HG02763 (cell line): ENCODE results near the gene S100A1.
"Not testable (repeated sequence)": the region's sequence is repeated elsewhere in the genome, so short reads cannot be mapped to it uniquely, and the experiment has no call there.

ENCODE experiments used
- ATAC-seq: cut with Tn5 transposase; IDR thresholded peaks from one replicate; pipeline ENCODE4 v1.9.1; 2021; ENCODE audit warnings: mild to moderate bottlenecking, moderate library complexity; ENCODE audit not compliant: unreplicated experiment

S100A1 gene

DNA sequence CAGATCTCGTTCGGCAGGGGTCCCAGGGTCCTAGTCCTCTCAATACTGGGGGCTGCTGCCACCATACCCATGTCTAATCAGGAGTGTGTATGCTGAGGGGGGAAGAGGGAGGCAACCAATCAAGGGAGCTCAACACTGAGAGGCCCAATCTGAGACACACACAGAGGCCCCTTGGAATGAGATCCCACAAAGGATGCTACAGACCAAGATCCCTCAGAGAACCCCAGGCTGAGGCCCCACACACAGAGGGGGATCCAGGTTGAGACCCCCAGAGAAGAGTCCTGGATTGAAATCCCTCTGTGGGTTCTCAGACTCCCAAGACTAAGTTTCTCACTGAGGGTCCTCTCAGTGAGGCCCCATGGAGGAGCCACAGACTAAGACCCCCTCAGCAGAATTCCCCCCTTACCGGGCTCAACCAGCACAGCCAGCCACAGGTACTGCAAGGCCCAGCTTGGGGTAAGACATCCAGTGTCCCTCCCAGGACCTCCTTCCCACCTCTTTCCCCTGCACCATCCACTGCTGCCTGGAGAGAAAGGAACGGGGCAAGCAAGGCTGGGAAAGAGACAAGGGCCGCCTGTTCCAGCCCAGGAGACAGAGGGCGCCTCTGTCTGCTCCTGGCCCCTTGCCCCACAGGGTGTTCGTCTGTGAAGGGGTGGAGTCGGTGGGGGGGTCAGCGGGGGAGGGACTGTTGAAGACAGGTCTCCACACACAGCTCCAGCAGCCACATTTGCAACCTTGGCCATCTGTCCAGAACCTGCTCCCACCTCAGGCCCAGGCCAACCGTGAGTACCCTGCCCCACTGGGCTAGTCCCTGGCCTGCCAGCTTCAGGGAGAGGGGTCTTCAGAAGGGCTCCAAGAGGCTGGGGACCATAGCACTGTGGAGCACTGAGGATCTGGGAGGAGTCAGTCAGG, at the start of gene S100A1:
TSS of gene S100A1 (plus strand) at position 720 of the 912 bp plus-strand sequence. CDS start 2,088 bp downstream, outside the sequence.
- no peak for ATAC-seq

DNA sequence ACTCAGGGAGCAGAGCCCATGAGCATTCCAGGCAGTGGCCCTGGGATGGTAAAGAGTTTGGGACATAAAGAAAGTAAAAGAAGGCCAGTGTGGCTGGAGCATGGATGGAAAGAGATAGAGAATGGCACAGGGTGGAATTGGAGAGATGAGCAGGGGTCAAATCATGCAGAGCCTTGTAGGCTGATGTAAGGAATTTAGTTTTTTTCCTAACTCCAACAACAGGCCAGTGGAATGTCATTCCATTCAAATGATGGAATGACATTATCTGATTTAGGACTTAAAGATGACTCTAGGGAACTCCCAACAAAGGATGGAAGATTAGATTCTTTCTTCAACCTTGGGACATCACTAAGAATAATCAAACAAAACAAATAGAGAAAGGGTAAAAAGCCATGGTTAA, 49.7 kb upstream of the S100A1 start:
- no peak for ATAC-seq

DNA sequence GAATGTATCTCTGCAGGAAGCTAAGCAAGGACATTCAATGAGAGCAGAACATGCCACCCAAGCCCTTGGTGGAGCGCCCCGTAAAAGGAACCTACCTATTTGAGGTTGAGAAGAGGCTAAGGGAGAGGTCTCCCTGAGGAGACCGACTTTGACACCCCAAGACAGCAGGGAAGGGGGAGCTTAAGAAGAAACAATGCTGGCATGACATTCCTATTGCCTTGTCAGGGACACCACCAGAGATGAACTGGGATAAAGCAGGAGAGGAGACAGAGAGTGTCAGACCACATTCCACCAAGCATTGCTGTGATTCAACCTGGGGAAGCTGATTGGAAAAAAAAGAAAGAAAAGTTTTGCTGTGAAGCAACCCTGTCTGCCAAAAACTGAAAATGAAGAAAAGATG, 49.3 kb upstream of the S100A1 start:
- no peak for ATAC-seq

DNA sequence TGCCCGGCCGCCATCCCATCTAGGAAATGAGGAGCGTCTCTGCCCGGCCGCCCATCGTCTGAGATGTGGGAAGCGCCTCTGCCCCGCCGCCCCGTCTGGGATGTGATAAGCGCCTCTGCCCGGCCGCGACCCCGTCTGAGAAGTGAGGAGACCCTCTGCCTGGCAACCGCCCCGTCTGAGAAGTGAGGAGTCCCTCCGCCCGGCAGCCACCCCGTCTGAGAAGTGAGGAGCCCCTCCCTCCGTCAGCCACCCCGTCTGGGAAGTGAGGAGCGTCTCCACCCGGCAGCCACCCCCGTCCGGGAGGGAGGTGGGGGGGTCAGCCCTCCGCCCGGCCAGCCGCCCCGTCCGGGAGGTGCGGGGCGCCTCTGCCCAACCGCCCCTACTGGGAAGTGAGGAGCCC, 45.4 kb upstream of the S100A1 start:
- not testable (repeated sequence) for ATAC-seq

DNA sequence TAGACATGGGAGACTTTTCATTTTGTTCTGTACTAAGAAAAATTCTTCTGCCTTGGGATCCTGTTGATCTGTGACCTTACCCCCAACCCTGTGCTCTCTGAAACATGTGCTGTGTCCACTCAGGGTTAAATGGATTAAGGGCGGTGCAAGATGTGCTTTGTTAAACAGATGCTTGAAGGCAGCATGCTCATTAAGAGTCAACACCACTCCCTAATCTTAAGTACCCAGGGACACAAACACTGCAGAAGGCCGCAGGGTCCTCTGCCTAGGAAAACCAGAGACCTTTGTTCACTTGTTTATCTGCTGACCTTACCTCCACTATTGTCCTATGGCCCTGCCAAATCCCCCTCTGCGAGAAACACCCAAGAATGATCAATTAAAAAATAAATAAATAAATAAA, 44.7 kb upstream of the S100A1 start:
- ATAC-seq = not testable (repeated sequence)

DNA sequence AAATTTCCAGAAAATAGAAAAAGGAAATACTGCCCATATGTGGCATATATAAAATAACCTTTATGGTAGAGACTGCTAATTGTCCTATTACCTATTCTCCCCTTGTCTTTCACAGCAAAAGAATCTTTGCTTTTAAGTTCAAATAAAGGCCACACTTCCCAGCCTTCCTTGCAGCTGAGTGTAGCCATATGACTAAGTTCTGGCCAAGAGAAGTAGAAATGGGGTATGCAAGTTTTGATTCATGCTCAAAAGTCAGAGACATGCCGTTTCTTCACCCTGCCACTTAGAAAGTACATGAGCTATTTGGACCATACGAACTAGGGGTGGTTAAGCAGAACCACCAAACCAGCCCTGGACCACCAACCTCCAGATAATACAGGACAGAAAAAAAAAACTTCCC, 44.3 kb upstream of the S100A1 start:
- no peak for ATAC-seq

DNA sequence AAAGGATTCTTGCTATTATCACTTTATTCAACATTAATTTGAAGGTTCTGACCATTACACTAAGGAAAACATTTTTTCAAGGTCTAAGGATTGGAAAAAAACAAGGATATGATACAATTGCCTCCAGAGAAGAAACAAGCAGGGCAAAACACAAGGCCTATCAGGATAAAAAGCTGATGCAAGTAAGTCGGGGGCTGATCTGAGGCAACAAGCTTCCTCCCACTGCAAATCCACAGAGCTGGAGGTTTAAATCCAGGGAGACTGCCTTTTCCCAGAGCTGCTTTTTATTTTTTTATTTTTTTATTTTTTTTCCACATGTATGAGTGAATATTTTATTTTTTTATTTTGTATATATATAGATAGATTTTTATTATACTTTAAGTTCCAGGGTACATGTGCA, 43.2 kb upstream of the S100A1 start:
- ATAC-seq = no peak

DNA sequence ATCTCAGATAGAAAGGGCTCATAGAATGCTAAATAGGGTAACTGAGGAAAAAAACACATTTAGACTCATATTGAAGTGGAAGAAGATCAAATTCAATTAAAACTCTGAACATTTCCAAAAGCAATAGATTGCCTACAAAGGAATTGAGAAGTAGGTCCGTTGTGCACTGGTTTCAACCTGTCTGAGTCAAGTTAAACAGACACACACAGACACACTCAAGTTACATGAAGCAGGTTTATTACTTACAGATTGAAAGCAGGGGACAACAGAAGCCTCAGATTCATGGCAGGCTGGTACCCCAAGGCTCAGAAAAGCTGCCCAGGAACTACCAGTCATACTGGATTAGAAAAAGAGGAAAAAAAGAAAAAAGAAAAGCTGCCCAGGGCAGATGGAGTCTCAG, 41.9 kb upstream of the S100A1 start:
- ATAC-seq = no peak

DNA sequence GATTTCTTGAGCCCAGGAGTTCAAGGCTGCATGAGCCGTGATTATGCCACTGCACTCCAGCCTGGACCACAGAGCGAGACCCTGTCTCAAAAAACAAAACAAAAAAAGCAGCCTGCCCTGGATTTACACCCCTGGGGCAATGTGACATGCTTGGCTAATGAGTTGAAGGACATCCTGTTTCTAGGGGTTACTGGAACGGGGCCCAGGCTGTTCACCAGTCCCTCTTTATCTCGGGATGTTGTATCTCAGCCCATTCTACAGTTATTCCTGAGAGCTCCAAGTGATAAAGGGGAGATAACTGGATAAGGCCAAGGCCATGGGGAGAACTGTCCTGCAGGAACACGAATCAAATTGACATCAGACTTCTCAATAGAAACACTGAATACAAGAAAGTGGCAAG, 40.9 kb upstream of the S100A1 start:
- no peak for ATAC-seq

DNA sequence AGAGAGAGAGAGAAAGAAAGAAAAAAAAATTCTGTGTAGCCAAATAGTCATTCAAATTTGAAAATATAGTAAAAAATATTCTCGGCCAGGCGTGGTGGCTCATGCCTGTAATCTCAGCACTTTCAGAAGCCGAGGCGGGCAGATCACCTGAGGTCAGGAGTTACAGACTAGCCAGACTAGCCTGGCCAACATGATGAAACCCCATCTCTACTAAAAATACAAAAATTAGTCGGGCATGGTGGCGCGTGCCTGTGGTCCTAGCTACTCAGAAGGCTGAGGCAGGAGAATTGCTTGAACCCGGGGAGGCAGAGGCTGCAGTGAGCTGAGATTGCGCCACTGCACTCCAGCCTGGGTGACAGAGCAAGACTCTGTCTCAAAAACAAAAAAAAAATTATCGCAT, 40.2 kb upstream of the S100A1 start:
- not testable (repeated sequence) for ATAC-seq

DNA sequence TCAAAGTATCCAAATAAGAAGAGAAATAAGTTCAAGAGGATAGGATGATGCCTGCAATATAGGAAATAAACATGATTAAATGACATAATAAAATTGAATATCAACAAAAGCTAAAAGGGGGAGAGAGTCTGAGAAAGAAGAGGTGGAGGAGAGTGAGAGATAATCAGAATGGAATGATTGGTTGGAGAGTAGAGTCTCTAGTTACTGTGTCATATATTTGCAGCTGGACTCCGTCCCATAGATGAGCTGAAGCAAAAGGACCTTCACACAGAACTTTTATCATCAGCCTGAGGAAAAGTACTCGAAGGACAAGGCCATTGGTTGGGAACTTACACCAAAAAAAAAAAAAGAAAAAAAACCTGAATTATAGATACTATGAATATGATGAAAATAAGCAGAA, 39.8 kb upstream of the S100A1 start:
- ATAC-seq = no peak

DNA sequence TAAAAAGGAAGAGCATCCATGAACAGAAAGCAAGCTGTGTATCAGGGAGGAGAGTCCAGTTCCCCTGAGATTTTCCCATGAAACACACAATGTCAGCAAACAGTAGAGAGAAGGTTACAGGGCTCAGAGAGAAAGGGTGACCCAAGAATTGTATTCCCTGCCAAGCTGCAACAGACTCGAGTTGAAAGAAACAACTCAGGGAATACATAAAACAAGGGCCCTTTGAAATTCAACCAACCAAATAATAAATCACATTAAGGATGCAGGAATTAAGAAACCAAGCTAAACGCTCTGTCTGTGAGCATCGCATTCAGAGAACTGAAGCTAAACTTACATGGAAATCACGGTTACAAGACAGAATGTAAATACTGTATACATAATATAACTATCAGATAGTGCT, 35.5 kb upstream of the S100A1 start:
- no peak for ATAC-seq

DNA sequence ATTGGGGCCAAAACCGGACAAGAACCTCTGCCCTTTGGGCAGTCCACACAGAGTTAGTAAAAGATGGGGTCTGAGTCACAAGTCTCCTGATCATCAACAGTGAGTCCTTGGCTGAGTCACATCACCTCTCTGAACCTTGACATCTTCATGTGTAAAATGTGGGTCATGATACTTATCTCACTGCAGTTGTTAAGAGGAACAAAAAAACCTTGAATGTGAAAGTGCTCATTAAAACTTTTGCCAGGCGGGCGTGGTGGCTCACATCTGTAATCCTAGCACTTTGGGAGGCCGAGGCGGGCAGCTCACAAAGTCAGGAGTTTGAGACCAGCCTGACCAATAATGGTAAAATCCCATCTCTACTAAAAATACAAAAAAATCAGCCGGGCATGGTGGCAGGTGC, 31.0 kb upstream of the S100A1 start:
- ATAC-seq = no peak

DNA sequence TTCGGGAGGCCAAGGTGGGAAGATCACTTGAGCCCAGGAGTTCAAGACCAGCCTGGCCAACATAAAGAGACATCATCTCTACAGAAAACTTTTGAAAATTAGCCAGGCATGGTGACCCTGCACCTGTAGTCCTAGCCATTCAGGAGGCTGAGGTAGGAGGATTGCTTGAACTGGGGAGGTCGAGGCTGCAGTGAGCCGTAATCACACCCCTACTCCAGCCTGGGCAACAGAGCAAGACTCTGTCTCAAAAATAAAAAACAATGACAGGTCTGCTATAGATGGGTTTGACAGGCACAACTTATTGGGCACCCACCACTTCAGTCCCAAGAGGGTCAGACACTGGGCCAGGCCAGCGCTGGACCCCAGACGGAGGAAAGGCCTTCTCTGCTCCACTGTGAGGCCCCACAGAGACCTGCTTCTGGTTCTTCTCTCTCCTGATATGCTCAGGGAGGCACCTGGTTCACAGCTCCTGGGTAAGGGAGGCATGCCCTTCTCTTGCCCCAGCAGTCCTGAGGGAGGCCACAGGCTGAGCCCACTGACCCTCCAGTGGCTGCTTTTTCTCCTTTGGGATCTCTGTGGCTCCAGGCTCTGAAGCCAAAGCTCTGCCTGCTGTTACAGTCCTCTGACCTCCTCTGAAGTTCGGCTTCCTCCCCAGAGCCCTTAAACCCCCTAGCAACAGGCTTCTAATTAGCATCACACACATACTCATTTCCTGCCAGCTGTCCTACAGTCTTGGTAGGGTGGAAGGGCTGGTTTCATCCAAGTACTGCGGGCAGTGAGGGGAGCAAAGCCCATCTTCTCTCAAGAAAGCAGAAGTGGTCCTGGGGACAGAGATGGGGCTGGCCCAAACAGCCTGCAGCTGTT, 29.7 kb upstream of the S100A1 start:
- ATAC-seq = peak; percentile 94

DNA sequence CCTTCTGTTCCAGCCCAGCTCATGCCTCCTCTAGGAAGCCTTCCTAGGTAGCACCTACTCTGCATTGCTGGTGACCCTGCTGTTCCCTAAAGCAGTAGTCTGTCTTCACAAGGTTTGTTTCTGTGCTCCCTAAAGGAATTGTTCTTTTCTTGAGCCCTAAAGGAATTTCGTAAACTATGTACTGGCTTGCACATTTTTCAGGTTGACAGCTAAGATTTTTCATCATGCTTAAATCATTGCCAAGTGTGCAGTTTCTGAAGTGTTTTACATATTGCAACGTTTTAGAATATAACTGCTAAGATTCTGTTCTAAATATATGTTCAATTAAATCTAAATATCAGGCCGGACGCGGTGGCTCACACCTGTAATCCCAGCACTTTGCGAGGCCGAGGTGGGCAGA, 28.4 kb upstream of the S100A1 start:
- no peak for ATAC-seq

DNA sequence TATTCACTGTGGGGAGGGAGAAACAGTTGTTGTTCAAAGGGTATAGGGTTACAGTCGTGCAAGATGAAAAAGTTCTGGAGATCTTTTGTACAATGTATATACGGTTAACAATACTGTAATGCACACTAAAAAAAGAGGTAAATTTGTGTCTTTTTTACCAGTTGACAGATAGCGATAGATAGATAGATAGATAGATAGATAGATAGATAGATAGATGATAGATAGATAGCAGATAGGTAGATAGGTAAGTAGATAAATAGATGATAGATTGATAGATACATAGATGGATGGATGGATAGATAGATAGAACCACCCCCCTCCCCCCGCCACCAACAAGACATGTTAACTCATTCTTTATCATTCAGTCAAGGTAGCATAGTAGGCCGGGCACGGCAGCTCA, 25.5 kb upstream of the S100A1 start:
- ATAC-seq = no peak

DNA sequence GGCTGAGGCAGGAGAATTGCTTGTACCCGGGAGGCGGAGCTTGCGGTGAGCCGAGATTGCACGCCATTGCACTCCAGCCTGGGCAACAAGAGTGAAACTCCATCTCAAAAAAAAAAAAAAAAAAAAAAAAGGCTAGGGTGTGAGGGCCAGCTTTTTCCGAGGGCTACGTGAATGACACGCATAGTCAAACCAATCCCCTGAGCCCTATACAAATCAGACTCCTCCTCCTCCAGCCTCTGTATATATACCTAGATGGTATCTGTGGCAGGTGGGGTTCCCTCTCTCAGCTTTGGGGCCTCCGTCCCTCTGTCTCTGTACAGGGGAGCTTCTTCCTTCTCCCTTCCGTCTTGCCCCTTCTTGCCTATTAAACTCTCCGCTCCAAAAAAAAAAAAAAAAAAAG, 22.0 kb upstream of the S100A1 start:
- no peak for ATAC-seq

DNA sequence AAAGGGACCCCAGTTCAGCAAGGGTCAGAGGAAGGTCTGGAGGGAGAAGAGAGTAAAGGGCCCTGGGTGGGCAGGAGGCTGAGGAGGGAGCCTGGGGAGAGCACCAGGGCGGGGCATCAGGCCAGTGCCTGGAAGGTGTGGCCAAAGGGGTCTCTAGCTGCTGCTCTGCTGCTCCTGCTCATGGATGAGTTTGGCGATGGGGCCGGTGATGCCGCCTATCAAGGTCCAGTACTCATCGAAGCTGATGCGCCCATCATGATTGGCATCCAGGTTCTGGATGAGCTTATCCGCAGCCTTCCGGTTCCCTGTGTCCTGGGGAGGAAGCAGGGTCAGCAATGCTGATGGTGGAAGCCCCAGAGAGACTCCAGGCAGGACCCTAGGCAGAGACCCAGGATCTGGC, 20.9 kb upstream of the S100A1 start:
- no peak for ATAC-seq

DNA sequence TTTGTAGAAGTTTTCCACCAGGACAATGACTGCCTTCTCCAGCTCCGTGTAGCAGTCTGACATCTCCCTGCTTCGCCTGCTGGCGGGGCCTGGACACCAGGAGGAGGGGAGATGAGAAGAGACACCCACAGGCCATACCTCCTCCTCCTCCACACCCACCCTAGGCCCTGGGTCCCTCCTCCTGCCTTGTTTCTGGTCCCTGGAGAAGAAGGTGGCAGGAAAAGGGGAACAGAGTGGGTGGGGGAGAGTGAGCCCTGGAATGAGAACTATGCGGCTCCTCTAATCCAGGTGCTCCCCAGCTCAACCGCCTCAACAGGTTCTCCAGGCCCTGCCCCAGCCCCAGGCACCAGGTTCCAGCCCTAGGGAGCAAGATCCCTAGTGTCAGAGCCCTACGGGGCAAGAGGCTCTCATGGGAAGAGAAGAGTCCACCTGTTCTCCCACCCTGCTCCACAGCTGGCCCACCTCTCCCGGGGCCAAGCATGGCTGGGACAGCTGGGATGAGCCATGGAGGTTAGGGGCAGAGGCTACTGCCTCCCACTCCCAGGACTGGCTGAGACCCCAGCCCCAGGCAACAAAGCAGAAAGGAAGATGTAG, 20.0 kb upstream of the S100A1 start:
- ATAC-seq = no peak

DNA sequence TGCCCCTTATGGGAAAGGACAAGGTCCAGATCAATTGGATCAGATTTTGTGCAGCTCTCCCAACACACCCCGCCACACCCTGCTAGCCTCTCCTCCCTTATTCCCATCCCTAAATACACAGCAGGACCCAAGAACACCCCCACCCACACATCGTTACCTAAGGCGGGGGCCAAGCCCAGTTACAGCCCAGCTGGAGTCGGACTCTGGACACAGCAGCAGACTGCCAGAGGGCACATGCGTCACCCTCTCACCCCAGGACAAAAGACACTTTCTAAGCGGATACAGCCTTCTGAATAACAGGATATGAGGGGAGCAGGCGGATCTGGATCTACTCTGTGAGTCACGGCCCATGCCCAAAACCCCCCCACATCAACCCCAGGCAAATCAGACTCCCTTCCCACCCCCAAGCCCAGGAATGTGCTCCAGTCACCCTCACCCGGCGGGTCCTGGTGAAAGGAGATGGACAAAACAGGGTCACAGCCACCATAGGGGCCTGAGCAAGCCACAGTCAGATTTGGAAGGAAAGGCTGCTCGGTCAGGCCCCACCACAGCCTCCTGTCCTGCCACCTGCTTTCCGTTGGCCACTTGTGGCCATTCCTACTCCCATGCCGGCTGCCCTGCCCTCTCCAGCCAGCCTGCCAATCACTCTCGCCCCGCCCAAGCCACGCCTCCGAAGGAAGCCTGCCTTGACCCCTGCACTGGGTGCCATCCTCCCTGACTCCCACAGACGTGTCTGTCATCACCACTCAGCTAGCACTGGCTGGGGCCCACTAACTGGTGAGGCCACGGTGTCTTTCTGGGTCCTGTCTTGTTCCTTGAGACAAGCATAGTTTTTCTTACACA, 19.3 kb upstream of the S100A1 start:
- no peak for ATAC-seq

DNA sequence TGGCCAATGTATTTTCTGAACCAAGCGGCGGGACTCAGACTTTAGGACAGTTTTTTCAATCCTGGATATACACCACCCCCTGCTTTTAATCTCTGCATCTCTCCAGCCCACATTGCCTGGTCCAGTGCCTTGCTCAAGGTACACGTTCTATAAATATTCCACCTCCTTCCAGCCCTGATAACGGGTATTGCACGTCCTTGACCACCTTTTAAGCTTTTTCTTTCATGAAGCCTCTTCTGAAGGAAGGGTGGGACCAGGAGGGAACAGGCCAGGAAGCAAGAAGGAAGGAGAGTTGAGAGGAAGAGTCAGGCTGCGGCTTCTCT, 18.7 kb upstream of the S100A1 start:
- ATAC-seq = no peak
